Measurements from ENCODE around the gene TCP11.

The TCP11 gene

DNA sequence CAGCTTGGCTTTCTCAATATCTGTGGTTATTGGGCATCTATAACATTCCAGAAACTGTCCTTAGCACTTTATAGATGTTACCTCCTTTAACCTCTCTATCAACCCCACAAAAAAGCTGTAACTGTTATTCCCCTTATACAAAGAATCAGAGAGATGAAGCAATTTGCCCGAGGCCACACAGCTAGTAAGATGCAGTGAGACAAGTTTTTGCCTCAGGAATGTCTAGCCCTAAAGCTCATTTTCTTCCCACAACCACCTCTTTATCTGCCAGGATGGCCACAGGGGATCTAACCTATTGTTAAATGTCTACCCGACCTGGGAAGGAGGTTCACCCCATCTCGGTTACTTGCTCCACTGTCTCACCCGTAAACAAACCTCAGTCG lies 31.9 kb upstream of the TCP11 start:
- no peak for DNase-seq (ENCODE audit: low read depth)

DNA sequence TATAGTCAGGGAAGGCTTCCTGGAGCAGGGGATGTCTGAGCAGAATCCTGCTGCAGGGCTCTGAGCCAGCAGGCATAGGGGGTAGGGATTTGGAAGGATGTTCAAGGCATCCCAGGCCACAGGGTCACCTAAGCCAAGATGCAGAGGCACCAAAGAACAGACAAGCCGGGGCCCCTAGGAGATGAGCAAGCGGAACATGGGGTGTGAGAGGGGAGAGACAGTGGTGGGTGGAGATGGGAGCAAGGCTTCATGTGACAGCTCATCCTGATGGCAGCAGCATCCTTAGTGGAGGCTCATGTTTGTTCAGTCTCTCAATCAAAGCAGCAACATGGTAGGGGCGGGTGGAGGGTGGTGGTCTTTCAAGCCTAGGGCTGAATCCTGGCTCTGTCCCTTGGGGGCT lies 29.8 kb upstream of the TCP11 start:
- DNase-seq (ENCODE audit: low read depth), result no peak

GRCh38 chr6:35170166-35170565 lies 29.0 kb upstream of the TCP11 start:
- no peak for DNase-seq (ENCODE audit: low read depth)

- DNase-seq (ENCODE audit: low read depth), result no peak
Observed at GRCh38 chr6:35168461-35168861, 27.3 kb upstream of the TCP11 start.

- no peak for DNase-seq (ENCODE audit: low read depth)
Observed at GRCh38 chr6:35167505-35167904, 26.4 kb upstream of the TCP11 start.

GRCh38 chr6:35166520-35166919 lies 25.4 kb upstream of the TCP11 start:
- DNase-seq (ENCODE audit: low read depth), result no peak

DNA sequence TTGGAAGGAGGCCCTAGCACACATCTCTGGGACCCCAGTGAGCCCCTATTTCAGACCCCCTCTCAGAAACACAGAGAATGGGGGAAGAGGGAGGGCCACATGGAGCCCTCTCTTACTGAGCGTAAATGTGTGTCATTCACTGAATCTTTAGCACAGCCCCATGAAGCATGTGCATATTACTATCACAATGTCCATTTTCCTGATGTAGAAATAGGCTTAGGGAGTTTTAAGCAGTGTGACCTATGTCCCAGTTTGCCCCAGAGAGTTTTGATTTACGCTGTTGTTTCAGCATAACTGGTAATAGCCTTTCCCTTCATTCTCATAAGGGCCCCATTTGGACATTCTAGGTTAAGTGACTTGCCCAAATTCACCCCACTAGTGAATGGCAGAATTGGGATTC lies 25.0 kb upstream of the TCP11 start:
- no peak for DNase-seq (ENCODE audit: low read depth)

GRCh38 chr6:35165630-35166071 lies 24.5 kb upstream of the TCP11 start:
- no peak for DNase-seq (ENCODE audit: low read depth)

- DNase-seq (ENCODE audit: low read depth), result no peak
Observed at GRCh38 chr6:35164868-35165267, 23.7 kb upstream of the TCP11 start.

DNA sequence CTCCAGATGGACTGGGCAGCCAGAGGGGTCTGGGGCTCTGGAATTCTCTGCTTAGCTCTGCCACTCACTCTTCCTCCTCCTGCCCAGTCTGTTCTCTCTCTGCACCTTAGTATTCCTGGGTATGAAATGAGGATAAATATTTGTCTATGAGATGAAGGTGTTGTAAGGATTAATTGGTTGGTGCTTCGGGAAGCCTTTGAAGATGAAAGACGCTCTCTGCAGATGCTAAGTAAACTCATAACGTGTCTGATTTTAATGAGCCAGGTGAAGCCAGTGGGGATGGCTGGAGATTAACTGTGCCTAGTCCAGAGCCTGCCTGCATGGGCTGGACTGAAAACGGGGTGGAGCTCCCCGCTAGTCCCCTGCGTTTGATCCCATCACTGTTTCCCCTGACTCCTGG lies 23.1 kb upstream of the TCP11 start:
- DNase-seq (ENCODE audit: low read depth), result no peak

- DNase-seq (ENCODE audit: low read depth), result no peak
Observed at GRCh38 chr6:35163836-35164235, 22.7 kb upstream of the TCP11 start.

- no peak for DNase-seq (ENCODE audit: low read depth)
Observed at GRCh38 chr6:35161776-35162607, 20.9 kb upstream of the TCP11 start.

DNA sequence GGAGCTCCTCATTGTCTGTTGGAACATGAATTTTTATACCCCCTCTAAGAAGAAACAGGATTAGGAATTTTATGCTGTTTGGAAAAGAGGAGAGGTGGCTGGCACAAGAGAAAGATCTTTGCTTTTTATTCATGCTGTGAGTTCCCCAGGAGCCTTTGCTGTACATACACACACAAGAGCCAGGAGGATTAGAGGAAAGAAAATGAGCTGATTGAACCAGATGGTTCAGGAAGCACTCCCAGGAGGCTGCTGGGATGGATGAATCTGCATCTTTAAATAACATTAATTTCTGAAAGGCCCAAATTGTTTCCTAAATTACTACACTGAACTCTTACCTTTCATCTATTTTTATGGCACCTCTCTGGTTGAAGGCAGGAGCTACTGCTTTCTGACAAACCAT lies 20.1 kb upstream of the TCP11 start:
- DNase-seq (ENCODE audit: low read depth), result no peak

- no peak for DNase-seq (ENCODE audit: low read depth)
Observed at GRCh38 chr6:35160642-35161041, 19.5 kb upstream of the TCP11 start.

GRCh38 chr6:35158520-35158919 lies 17.4 kb upstream of the TCP11 start:
- DNase-seq (ENCODE audit: low read depth), result no peak

GRCh38 chr6:35154947-35155346 lies 13.8 kb upstream of the TCP11 start:
- no peak for DNase-seq (ENCODE audit: low read depth)

DNA sequence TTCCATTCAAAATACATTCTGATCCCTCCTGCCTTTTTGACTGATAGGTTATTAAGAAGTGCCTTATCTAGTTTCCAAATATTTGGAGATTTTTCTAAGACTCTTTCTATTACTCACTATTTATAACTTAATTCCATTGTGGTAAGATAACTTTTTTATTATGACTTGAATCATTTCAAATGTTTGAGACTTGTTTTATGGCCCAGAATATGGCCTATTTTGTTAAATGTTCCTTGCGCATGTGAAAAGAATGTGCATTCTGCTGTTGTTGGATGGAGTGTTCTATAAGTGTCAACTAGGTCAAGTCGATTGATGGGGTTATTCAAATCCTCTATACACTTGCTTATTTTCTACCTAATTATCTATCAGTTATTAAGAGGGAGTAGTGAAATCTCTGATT lies 13.1 kb upstream of the TCP11 start:
- no peak for DNase-seq (ENCODE audit: low read depth)

GRCh38 chr6:35152067-35152707 lies 11.0 kb upstream of the TCP11 start:
- DNase-seq (ENCODE audit: low read depth), result no peak

GRCh38 chr6:35151466-35151865 lies 10.3 kb upstream of the TCP11 start:
- no peak for DNase-seq (ENCODE audit: low read depth)

- no peak for DNase-seq (ENCODE audit: low read depth)
Observed at GRCh38 chr6:35149891-35150566, 8.9 kb upstream of the TCP11 start.

DNA sequence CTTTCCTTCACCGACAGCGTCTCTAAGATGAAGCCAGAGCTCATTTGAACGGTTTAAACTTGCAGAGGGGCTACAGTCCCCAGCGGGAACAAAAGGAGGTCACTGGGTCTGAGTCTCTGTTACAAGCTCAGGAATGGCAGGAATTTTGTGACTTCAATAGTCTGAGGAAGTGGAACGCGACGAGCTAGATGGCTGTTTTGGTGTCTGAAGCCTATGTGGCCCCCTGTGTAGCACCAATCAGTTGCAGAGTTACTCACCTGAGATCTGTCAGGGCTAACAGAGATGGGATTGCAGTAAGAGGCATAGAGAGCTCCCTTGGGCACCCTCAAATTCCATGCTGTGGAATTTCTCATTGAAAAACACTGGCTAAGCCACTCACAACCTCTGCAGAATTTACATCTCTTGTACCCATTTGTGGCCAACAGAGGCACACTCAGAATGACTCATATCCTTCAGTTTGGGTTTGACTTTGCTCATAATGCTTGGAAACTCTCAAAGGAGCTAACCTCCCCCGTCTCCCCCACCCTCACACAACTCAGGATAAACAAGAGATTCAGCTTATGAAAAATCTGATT lies 7.1 kb upstream of the TCP11 start:
- no peak for DNase-seq (ENCODE audit: low read depth)

DNA sequence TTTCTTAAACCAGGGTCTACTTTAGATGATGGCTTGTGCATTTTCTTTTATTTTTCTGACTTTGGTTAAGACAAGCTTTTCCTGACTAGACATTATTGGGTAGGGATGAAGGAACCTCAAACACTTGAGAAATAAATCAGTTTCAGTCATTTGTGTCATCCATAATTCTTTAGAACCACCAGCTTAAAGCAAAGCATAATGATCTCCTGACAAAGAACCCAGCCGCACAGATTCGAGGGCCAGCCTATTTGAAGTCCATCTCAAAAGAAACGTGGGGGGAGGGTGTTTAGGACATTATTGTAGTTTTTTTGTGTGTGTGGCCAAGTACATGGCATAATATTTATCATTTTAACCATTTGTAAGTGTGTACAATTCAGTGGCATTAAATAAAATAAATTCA lies 6.3 kb upstream of the TCP11 start:
- DNase-seq (ENCODE audit: low read depth), result no peak

DNA sequence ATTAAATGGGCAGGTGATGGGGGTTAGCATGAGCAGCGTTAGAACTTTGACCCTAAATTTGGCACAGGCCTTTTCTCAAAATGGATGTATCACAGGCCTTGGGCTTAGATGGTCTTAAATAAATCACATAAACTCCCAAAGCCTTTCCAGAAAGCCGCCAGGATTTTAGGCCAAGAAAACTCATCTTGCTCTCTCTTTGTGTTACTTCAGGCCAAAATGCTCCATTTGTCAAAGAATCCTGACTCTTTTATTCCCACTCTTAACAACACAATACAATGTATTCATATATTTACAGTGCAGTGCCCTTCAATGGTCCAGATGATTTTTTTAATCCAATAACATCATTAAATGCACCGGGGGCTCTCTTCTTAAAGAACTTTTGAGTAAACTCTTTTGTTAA lies 5.9 kb upstream of the TCP11 start:
- DNase-seq (ENCODE audit: low read depth), result no peak
